Measurements from ENCODE around the gene NCOA6.
A peak's percentile ranks its signal among the peaks of the same experiment; 100 is the strongest.
"Not testable (repeated sequence)": the region's sequence is repeated elsewhere in the genome, so short reads cannot be mapped to it uniquely, and the experiment has no call there.

Gene NCOA6

DNA sequence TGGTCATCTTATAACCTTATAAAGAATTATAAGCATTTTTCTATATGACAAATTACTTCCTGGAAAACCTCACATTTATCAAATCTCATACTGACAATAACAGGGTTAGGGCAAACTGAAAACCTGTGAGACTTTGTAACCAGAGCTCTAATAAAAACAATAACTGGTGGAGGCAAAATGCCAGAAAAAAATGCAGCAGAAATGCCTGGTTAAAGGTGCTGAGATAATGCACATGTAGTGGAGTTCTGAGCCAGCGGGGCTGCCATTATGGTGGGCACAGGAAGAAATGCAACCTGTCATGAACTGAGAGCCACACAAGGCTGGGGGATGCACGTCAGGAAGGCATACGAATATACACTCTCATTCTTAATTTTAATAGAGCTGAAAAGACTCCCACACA, 53.0 kb downstream of the NCOA6 start:
- DNase-seq, result no peak

GRCh38 chr20:34771680-34772081, 53.8 kb downstream of the NCOA6 start:
- DNase-seq, result peak; percentile 14

DNA sequence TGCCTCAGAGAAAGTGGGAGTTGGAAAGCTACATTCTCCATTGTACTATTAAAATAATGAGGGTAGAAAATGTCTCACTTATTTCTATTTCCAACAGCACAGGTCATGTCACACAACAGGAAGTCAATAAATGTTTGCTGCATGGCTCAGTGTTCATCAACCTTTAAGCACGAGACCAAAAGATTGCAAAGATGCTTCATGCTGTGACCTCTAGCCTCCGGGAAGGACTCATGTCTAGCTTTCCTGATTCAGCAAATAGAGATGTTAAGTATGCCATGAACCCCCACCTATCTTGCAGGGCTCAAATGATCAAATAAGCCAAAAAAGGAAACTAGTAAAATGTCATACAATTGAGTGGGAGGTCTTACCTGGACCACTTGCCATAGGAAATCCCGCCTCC, 57.4 kb downstream of the NCOA6 start:
- DNase-seq, result no peak

- DNase-seq, result no peak
These were observed 63.4 kb downstream of the NCOA6 start for GRCh38 chr20:34762031-34762555.

DNA sequence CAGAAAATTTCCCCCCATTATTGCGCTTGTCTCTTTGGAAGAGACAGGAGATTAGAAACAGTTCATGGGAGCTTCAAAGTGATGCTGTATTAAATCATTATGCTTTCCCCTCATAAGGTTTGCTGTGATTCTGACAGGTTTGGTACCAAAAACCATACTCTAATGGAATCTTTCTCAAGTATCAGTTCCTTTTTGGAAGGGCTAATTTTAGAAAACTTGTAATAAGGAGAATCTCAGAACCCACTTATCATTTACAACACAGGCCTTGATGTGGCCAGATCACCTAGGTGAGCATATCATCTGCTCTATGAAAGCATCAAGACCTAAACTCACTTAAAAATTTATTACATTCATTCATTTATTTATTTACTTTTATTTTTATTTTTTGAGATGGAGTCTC, 70.1 kb downstream of the NCOA6 start:
- no peak for DNase-seq

- DNase-seq, result no peak
These were observed 70.8 kb downstream of the NCOA6 start for GRCh38 chr20:34754611-34755010.

GRCh38 chr20:34753706-34754461, 71.6 kb downstream of the NCOA6 start:
- no peak for DNase-seq

DNA sequence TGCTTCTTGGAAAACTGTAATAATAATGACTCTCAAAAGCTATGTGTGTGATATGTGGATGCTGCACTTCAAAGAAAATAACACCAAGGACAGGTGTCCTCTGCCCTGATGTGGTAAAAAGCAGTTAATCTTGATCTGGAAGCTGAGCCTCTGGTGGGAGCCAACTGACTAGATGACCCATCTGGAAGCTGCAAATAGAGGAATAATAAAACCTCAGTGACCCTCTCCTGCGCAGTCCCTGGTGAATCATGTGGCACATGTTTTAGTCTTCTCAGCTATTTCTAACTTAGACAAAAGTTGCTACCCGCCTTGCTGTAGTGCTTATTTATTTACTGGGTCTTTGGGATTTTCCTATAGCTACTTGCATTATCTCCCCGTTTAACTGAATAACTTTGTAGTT, 74.0 kb downstream of the NCOA6 start:
- no peak for DNase-seq

- no peak for DNase-seq
These were observed 75.0 kb downstream of the NCOA6 start for GRCh38 chr20:34750484-34750883.

DNA sequence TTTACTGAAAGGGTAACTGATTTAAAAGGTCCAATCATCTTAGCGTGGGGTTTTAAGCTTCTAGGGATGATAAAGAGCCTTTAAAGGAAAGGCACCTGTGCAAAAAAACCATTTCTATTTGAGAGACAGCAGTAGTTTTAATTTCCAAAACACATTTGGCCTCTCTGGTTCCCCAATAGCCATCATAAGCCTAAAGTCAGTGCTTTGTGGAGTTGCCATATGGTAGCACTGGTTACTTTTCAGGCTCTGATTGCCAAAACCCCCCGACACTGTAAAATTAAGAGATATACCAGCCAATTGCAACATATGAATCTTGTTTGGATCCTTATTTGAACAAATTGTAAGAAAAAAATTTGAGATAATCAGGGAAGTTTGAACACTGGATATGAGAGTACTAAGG, 76.7 kb downstream of the NCOA6 start:
- no peak for DNase-seq

GRCh38 chr20:34747479-34747878, 78.0 kb downstream of the NCOA6 start:
- no peak for DNase-seq

- no peak for DNase-seq
These were observed 78.8 kb downstream of the NCOA6 start for GRCh38 chr20:34746674-34747073.

- DNase-seq, result peak; percentile 30
These were observed 80.6 kb downstream of the NCOA6 start for GRCh38 chr20:34744847-34745246.

DNA sequence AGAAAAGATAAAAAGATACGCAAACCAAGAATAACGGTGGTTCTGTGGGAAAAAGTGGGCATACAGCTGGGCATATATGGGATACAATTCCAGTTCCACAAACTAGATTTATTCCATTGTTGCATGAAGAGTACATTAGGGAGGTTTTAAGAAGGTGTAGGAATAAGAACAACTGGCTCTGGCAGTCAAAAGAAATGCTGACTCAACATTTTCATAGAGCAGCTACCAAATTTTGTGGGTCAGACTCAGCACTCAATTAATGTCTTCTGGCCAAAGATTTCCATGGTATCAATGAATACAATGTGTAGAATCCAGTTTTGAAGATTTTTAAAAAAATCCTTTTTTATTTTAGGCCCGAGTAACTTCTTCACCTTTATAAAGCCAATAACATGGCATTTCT, 81.1 kb downstream of the NCOA6 start:
- DNase-seq, result no peak

- DNase-seq, result no peak
These were observed 82.4 kb downstream of the NCOA6 start for GRCh38 chr20:34743039-34743438.

DNA sequence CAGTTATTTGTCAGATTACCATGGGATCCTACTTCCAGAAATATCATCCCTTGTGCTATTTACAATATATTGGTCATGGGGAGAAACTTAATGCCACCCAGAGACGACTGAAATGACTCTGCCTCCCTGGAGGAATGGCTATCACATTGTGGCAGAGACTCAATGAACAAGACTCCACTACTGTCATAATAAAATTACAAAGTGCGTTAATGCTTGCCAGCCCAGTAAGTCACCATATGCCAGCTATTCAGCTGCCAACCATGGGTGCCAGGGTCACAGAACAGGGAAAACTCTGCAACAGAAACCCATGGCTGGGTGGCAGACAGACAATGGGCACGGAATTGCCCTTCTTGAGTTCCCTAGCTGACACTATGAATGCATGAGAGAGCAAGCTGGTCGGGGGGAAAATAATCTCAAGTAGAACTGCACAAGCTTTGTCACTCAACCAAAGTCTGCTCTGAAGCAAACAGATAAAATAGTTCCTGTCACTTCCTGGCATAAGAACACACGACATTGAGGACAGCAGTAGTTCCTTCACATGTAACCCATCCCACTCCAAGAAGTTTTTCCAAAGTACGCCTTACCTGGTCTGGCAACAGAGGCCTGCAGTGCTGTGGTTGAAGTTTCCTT, 89.2 kb downstream of the NCOA6 start:
- peak; percentile 59 for DNase-seq

DNA sequence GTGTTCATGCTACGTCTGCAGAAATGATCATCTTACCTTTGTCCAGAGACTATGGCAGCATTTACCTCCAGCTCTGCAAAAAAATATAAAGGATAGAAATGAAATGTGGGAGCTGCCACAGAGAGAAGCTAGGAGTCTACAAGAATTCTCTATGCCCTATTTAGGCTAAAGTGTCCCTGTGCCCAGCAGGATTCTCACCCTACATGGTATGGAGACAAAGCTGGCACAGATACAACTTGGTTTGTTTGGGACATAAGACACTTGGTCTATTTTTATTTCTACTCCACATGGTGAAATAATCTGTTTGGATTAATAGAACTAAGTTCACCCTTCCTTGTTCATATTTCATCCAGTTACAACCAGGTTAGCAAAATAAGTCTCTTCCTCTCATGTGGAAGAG, 92.9 kb downstream of the NCOA6 start:
- DNase-seq, result no peak

DNA sequence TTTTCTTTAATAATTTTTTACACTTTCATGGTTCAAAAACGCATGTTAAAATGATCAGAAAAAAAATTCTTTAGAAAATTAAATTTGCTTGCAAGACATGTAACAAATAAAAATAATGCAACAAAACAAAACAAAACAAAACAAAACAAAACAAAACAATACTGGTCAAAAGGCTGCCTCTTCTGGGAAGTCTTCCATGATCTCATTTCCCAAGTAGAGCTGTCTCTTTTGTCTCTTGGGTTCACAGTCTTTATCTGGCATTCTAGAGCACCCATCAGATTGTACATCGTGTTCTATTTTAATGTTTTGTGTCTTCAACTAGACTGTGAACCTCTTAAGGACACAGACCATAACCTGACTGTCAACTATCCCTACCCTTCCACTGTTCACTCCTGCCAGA, 96.0 kb downstream of the NCOA6 start:
- no peak for DNase-seq

- no peak for DNase-seq
These were observed 101.3 kb downstream of the NCOA6 start for GRCh38 chr20:34724172-34724571.

DNA sequence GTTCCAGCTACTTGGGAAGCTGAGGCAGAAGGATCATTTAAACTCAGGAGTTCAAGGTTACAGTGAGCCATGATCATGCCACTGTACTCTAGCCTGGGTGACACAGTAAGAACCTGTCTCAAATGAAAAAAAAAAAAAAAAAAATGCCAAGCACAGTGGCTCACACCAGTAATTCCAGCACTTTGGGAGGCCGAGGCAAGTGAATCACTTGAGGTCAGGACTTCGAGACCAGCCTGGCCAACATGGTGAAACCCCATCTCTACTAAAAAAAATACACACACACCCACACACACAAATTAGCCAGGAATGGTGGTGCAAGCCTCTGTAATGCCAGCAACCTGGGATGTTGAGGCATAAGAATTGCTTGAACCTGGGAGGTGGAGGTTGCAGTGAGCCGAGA, 102.9 kb downstream of the NCOA6 start:
- DNase-seq, result not testable (repeated sequence)

DNA sequence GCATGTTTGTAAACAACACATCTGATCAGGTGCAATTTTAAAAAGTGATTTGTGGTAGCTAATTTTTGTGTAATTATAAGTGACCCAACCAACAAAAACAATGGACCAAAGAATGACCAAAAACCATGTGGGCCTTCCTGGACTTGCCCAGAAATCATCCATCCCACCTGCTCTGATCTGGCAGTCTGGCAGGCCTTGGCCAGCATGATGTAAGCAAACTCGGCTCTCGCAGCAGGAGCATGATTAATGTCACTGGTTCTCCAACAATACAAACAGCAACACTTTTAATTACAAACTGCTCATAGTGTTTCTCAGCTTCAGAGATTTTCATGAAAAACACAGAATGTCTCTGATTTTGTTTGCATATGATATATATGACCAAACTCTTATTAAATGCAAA, 105.2 kb downstream of the NCOA6 start:
- no peak for DNase-seq

GRCh38 chr20:34719242-34720017, 106.0 kb downstream of the NCOA6 start:
- peak; percentile 46 for DNase-seq

GRCh38 chr20:34717230-34718095, 108.0 kb downstream of the NCOA6 start:
- no peak for DNase-seq
